Measurements from ENCODE around the gene LAGE3.

DNA sequence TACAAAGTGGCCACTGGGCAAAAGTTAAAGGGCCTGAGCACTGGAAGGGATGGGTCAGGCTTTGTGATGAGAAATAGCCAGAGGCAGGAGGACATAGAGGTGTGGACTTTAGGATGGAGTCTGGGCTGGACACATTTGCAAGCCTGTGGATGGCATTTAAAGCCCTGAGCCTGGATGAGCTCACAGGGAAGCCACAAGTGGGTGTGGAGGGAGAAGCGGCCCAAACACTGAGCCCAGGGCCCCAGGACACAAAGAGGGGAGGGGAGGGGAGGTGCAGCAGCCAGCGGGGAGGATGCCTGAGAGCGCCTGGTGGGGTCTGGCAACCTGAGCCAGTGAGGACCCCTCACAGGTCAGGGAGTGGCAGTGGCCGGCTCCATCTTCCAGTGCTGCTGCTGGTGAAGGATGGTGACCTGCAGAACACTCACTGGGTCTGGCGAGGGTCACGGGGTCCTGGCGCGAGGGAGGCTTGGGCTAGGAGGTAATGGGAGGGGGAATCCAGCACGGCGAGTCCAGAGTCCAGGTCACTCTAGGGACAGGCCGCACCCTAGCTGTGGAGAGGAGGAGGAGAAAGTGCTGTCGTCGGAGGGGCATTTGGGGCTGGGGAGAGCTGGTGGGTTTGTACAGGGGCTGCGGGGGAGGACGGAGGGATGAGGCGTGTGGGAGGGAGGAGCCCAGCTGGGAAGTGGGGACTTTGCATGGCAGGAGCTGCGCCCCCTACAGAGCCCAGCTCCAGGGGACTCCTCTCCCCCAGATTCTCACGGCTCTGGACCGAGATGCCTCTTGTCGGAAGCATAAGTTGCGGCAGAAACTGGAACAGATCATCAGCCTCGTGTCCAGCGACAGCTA, 7.0 kb downstream of the LAGE3 start:
- TF ChIP-seq, protein P1, sequence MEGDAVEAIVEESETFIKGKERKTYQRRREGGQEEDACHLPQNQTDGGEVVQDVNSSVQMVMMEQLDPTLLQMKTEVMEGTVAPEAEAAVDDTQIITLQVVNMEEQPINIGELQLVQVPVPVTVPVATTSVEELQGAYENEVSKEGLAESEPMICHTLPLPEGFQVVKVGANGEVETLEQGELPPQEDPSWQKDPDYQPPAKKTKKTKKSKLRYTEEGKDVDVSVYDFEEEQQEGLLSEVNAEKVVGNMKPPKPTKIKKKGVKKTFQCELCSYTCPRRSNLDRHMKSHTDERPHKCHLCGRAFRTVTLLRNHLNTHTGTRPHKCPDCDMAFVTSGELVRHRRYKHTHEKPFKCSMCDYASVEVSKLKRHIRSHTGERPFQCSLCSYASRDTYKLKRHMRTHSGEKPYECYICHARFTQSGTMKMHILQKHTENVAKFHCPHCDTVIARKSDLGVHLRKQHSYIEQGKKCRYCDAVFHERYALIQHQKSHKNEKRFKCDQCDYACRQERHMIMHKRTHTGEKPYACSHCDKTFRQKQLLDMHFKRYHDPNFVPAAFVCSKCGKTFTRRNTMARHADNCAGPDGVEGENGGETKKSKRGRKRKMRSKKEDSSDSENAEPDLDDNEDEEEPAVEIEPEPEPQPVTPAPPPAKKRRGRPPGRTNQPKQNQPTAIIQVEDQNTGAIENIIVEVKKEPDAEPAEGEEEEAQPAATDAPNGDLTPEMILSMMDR (conservative IDR thresholded peaks at IDR 0.05; ENCODE audit: low read length), result no peak
- no peak for TF ChIP-seq EZH2phosphoT487 (IDR thresholded peaks at IDR 0.05; ENCODE audit: borderline replicate concordance)

Data from Loucy (cell line).